HepG2 (cell line): Measurements from ENCODE around the gene NPB. TPM values are rescaled to one million over a fixed set of nuclear protein-coding genes. Genes with fewer than 3 reads are reported as not detected.

Experiments used
- ARHGAP35 ChIP-seq: sonication (generic); formaldehyde crosslinking; IDR thresholded peaks from 2 replicates; pipeline ENCODE4 v1.9.0; 2022; ENCODE audit warnings: mild to moderate bottlenecking, inconsistent platforms, moderate library complexity, missing genetic modification reagents, borderline replicate concordance
- CENPT ChIP-seq: sonication (generic); formaldehyde crosslinking; IDR thresholded peaks from 2 replicates; pipeline ENCODE4 v1.8.0; 2022; ENCODE audit warnings: low read depth, mild to moderate bottlenecking, moderate library complexity, missing genetic modification reagents
- FIP1L1 ChIP-seq: fragments of 200-400 bp; formaldehyde crosslinking; IDR thresholded peaks from 2 replicates; pipeline ENCODE4 v1.6.1; 2018; ENCODE audit warnings: low read depth, mild to moderate bottlenecking, low read length, moderate library complexity, borderline replicate concordance; ENCODE audit not compliant: insufficient read depth
- FOXK2 ChIP-seq: fragments of 450-650 bp; IDR thresholded peaks from 2 replicates; pipeline ENCODE4 v1.6.1; 2016
- MED13 ChIP-seq: sonication (generic); formaldehyde crosslinking; IDR thresholded peaks from 2 replicates; pipeline ENCODE4 v1.5.0; 2020; ENCODE audit warnings: missing genetic modification reagents
- MLLT10 ChIP-seq: sonication (generic); formaldehyde crosslinking; IDR thresholded peaks from 2 replicates; pipeline ENCODE4 v1.4.0; 2020; ENCODE audit warnings: missing genetic modification reagents
- MTF2 ChIP-seq: sonication (generic); formaldehyde crosslinking; IDR thresholded peaks from 2 replicates; pipeline ENCODE4 v1.5.0; 2020; ENCODE audit warnings: missing genetic modification reagents, borderline replicate concordance
- NCOR1 ChIP-seq: fragments of 200-600 bp; sonication (generic); IDR thresholded peaks from 2 replicates; pipeline ENCODE4 v1.7.0; 2017; ENCODE audit warnings: antibody characterized with exemption, low read length, borderline replicate concordance
- PRMT3 ChIP-seq: sonication (generic); formaldehyde crosslinking; IDR thresholded peaks from 2 replicates; pipeline ENCODE4 v1.8.1; 2022; ENCODE audit warnings: low read depth, mild to moderate bottlenecking, moderate library complexity, missing genetic modification reagents, borderline replicate concordance
- U2AF2 ChIP-seq: fragments of 200-400 bp; formaldehyde crosslinking; IDR thresholded peaks from 2 replicates; pipeline ENCODE4 v1.6.1; 2017; ENCODE audit warnings: low read depth, mild to moderate bottlenecking, low read length
- XBP1 ChIP-seq: sonication (generic); formaldehyde crosslinking; IDR thresholded peaks from 2 replicates; pipeline ENCODE4 v1.5.0; 2020; ENCODE audit warnings: missing genetic modification reagents
- ZNF296 ChIP-seq: sonication (generic); formaldehyde crosslinking; conservative IDR thresholded peaks from 2 replicates; pipeline ENCODE4 v1.5.0; 2020; ENCODE audit warnings: mild to moderate bottlenecking, missing genetic modification reagents
- ZNF335 ChIP-seq: sonication (generic); formaldehyde crosslinking; IDR thresholded peaks from 2 replicates; pipeline ENCODE4 v1.4.0; 2020; ENCODE audit warnings: missing genetic modification reagents
- ZNF468 ChIP-seq: sonication (generic); formaldehyde crosslinking; IDR thresholded peaks from 2 replicates; pipeline ENCODE4 v1.8.0; 2022; ENCODE audit warnings: mild to moderate bottlenecking, moderate library complexity, missing genetic modification reagents
- ZNF510 ChIP-seq: sonication (generic); formaldehyde crosslinking; IDR thresholded peaks from 2 replicates; pipeline ENCODE4 v1.4.0; 2020; ENCODE audit warnings: low read depth, mild to moderate bottlenecking, missing genetic modification reagents
- ZNF562 ChIP-seq: sonication (generic); formaldehyde crosslinking; IDR thresholded peaks from 2 replicates; pipeline ENCODE4 v1.8.0; 2022; ENCODE audit warnings: missing genetic modification reagents, borderline replicate concordance
- ZNF660 ChIP-seq: sonication (generic); formaldehyde crosslinking; IDR thresholded peaks from 2 replicates; pipeline ENCODE4 v1.5.1; 2020; ENCODE audit warnings: mild to moderate bottlenecking, low read depth, missing genetic modification reagents, borderline replicate concordance
- ZNF670 ChIP-seq: sonication (generic); formaldehyde crosslinking; IDR thresholded peaks from 2 replicates; pipeline ENCODE4 v1.8.0; 2022; ENCODE audit warnings: mild to moderate bottlenecking, missing genetic modification reagents, borderline replicate concordance
- ZNF777 ChIP-seq: sonication (generic); formaldehyde crosslinking; IDR thresholded peaks from 2 replicates; pipeline ENCODE4 v1.4.0; 2020; ENCODE audit warnings: missing genetic modification reagents
- polyA plus RNA-seq, 8 experiments: library from polyadenylated mRNA; depleted of rRNA in 3 of 8; stranded (reverse) in 7 of 8; unstranded in 1 of 8; fragments of >200 nt; fragmentation: Illumina TruSeq in 4 of 8; extraction: Trizol in 4 of 8; gene quantifications; 2 replicates each; pipeline versions ENCODE4 v1.2.1 to v1.2.3, GENCODE V29; 2011 to 2016; ENCODE audit warnings: low read depth in 4 of 8, missing spikeins in 1 of 8, mixed read lengths in 1 of 8; ENCODE audit not compliant: insufficient read depth in 1 of 8
- total RNA-seq, 5 experiments: library from RNA; depleted of rRNA; stranded (reverse); fragments of >200 nt; fragmentation: Illumina TruSeq; extraction: Trizol; gene quantifications; 2 replicates each; pipeline ENCODE4 v1.2.3, GENCODE V29; 2016; ENCODE audit warnings: low read depth in 1 of 5
- TF ChIP-seq, protein P1 (sequence below): sonication (generic); formaldehyde crosslinking; IDR thresholded peaks from 2 replicates; pipeline ENCODE4 v1.4.0; 2020; ENCODE audit warnings: missing genetic modification reagents
- TF ChIP-seq, protein P2 (sequence below): sonication (generic); formaldehyde crosslinking; conservative IDR thresholded peaks from 2 replicates; pipeline ENCODE4 v1.8.0; 2022; ENCODE audit warnings: low read depth, missing genetic modification reagents
- TF ChIP-seq, protein P3 (sequence below): sonication (generic); formaldehyde crosslinking; IDR thresholded peaks from 2 replicates; pipeline ENCODE4 v1.8.1; 2023; ENCODE audit warnings: mild to moderate bottlenecking, inconsistent platforms, moderate library complexity, missing genetic modification reagents, borderline replicate concordance
- TF ChIP-seq, protein P4 (sequence below): sonication (generic); formaldehyde crosslinking; IDR thresholded peaks from 2 replicates; pipeline ENCODE4 v1.4.0; 2020; ENCODE audit warnings: mild to moderate bottlenecking, low read depth, missing genetic modification reagents

NPB gene
- total and polyA plus RNA-seq, 2 of the 13 experiments (the other 11 are each of a cell fraction or from before 2014, with no cell fraction given): 0.11 to 0.93 TPM

DNA sequence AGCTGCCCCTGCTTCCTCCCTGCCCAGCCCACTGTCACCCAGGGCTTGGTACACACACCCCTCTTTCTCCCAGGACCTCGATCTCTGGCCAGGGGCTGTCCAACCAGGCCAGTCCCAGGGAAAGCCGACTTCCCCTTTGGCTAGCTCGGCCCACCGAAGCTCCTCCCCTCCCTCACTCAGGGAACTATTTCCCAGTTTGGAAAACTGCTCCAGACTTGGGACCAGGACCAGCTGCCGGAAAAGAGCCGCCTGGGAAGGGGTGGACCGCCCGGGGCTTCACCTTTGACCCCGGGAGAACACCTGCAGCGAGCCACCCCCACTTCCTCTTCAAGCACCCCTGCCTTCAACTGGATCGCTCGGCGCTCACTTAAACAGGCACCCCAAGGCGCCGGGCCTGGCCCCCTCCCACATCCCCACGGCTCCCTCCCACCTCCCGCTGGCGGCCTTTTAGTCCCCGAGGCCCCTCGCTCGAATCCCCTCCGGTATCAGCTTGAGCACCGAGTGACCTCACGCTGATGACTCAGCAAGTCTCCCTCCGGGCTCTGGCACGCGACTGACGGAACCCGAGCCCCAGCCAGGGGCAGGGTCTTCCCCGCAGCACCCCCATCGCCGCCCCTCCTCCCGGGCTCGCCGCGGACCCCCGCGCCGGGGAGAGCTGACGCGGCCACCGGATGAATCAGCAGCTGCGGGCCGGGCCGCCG is 24.6 kb downstream of the NPB start (continued):
- TF ChIP-seq ZNF296 (CRISPR knock-in tag) (no peak), NCOR1 (peak; percentile 40; the same call in 1 of the 2 replicates), MED13 (CRISPR knock-in tag) (no peak), ZNF510 (CRISPR knock-in tag) (0 out of 2 replicates have a peak, but pooled peaks have one; percentile 38), ZNF777 (CRISPR knock-in tag) (peak; percentile 49; the same call in 1 of the 2 replicates), ZNF562 (CRISPR knock-in tag) (no peak), XBP1 (CRISPR knock-in tag) (no peak), ZNF660 (CRISPR knock-in tag) (no peak), CENPT (CRISPR knock-in tag) (no peak), FOXK2 (0 out of 2 replicates have a peak, but pooled peaks have one; percentile 5), MLLT10 (CRISPR knock-in tag) (no peak), ZNF468 (CRISPR knock-in tag) (no peak), ZNF670 (CRISPR knock-in tag) (peak; percentile 55; the same call in 1 of the 2 replicates), ARHGAP35 (no peak), PRMT3 (no peak), FIP1L1 (no peak), U2AF2 (no peak), MTF2 (CRISPR knock-in tag) (no peak), ZNF335 (CRISPR knock-in tag) (peak; percentile 29; the same call in 1 of the 2 replicates)
- TF ChIP-seq, protein P1, sequence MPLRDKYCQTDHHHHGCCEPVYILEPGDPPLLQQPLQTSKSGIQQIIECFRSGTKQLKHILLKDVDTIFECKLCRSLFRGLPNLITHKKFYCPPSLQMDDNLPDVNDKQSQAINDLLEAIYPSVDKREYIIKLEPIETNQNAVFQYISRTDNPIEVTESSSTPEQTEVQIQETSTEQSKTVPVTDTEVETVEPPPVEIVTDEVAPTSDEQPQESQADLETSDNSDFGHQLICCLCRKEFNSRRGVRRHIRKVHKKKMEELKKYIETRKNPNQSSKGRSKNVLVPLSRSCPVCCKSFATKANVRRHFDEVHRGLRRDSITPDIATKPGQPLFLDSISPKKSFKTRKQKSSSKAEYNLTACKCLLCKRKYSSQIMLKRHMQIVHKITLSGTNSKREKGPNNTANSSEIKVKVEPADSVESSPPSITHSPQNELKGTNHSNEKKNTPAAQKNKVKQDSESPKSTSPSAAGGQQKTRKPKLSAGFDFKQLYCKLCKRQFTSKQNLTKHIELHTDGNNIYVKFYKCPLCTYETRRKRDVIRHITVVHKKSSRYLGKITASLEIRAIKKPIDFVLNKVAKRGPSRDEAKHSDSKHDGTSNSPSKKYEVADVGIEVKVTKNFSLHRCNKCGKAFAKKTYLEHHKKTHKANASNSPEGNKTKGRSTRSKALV (CRISPR knock-in tag): peak; percentile 34; the same call in 1 of the 2 replicates
- TF ChIP-seq, protein P2, sequence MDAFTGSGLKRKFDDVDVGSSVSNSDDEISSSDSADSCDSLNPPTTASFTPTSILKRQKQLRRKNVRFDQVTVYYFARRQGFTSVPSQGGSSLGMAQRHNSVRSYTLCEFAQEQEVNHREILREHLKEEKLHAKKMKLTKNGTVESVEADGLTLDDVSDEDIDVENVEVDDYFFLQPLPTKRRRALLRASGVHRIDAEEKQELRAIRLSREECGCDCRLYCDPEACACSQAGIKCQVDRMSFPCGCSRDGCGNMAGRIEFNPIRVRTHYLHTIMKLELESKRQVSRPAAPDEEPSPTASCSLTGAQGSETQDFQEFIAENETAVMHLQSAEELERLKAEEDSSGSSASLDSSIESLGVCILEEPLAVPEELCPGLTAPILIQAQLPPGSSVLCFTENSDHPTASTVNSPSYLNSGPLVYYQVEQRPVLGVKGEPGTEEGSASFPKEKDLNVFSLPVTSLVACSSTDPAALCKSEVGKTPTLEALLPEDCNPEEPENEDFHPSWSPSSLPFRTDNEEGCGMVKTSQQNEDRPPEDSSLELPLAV: no peak
- TF ChIP-seq, protein P3, sequence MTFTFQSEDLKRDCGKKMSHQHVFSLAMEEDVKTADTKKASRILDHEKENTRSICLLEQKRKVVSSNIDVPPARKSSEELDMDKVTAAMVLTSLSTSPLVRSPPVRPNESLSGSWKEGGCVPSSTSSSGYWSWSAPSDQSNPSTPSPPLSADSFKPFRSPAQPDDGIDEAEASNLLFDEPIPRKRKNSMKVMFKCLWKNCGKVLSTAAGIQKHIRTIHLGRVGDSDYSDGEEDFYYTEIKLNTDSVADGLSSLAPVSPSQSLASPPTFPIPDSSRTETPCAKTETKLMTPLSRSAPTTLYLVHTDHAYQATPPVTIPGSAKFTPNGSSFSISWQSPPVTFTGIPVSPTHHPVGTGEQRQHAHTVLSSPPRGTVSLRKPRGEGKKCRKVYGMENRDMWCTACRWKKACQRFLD (CRISPR knock-in tag): 0 out of 2 replicates have a peak, but pooled peaks have one; percentile 4
- TF ChIP-seq, protein P4, sequence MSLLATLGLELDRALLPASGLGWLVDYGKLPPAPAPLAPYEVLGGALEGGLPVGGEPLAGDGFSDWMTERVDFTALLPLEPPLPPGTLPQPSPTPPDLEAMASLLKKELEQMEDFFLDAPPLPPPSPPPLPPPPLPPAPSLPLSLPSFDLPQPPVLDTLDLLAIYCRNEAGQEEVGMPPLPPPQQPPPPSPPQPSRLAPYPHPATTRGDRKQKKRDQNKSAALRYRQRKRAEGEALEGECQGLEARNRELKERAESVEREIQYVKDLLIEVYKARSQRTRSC (CRISPR knock-in tag): no peak
